SH-SY5Y (cell line): ENCODE measurements around the gene PLEKHG4.

Source experiments
- GATA2 ChIP-seq: IDR thresholded peaks from 2 replicates; pipeline ENCODE4 v1.6.1; 2011; ENCODE audit warnings: mild to moderate bottlenecking, low read depth, low read length
- GATA3 ChIP-seq: IDR thresholded peaks from 2 replicates; pipeline ENCODE4 v1.6.1; 2011; ENCODE audit warnings: low read depth, mild to moderate bottlenecking, low read length, moderate library complexity

DNA sequence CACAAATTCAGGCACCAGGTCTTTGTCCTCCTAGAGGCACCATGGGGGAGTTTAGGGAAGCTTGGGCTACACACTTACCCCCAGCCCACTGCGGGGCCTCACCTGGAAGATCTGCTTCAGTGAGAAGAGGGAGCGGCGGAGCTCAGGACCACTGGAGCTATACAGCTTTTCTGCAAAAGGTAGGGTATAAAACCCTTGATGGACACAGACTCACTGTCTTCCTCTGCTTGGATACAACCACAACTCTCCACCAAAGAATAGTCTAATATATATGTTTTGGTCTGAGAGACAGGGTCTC lies 41.1 kb upstream of the PLEKHG4 start:
- TF ChIP-seq GATA3 (no peak), GATA2 (no peak)
